Omental fat pad (tissue), 4 donors: ENCODE measurements around the gene ALKBH5. TPM values are rescaled to one million over a fixed set of nuclear protein-coding genes. Genes with fewer than 3 reads are reported as not detected.

Experiments
- ATAC-seq: fragments of 150-250 bp; one replicate; pipeline ENCODE4 v1.9.1; 2016; ENCODE audit warnings: mild to moderate bottlenecking, moderate library complexity; ENCODE audit not compliant: low FRiP score
- DNase-seq: peaks from one replicate; pipeline ENCODE4 v3.0.0-alpha.2; 2019; ENCODE audit warnings: low spot score
- total RNA-seq, 4 donors: library from RNA; depleted of rRNA; stranded (reverse); fragments of >200 nt; gene quantifications; one replicate each; pipeline ENCODE4 v1.1.0, GENCODE V29; 2016
- TF ChIP-seq, protein P1 (sequence below), 3 donors: fragments of 450-650 bp; IDR thresholded peaks; one replicate each; pipeline ENCODE4 v1.5.1; 2016 to 2017; ENCODE audit warnings: antibody characterized with exemption in 3 of 3, mild to moderate bottlenecking in 3 of 3, moderate library complexity in 2 of 3

Gene ALKBH5
- total RNA-seq, 4 donors from 2014 or later = 77.0 to 80.7 (median 80.3) TPM

DNA sequence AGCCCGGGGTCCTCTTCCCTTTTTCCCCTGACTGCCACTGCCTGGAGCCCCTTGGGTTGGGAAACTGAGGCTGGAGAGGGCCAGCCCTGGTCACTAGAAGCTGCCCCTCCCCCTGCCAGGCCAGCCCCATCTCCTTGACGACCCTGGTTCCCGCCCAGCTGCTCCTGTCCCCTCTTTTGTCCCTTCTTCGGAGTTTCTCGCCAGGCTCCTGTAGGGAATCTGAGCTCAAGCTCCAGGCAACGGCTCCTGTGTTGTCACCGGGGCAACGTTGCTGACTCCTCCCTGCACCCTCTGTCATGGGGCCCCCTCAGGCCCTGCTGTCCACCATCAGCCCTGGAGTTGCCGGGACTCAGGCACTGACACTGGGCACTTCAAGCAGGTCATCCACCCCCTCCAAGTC, 47.5 kb downstream of the ALKBH5 start:
- ATAC-seq (no peak), DNase-seq (no peak)
- TF ChIP-seq, protein P1, sequence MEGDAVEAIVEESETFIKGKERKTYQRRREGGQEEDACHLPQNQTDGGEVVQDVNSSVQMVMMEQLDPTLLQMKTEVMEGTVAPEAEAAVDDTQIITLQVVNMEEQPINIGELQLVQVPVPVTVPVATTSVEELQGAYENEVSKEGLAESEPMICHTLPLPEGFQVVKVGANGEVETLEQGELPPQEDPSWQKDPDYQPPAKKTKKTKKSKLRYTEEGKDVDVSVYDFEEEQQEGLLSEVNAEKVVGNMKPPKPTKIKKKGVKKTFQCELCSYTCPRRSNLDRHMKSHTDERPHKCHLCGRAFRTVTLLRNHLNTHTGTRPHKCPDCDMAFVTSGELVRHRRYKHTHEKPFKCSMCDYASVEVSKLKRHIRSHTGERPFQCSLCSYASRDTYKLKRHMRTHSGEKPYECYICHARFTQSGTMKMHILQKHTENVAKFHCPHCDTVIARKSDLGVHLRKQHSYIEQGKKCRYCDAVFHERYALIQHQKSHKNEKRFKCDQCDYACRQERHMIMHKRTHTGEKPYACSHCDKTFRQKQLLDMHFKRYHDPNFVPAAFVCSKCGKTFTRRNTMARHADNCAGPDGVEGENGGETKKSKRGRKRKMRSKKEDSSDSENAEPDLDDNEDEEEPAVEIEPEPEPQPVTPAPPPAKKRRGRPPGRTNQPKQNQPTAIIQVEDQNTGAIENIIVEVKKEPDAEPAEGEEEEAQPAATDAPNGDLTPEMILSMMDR (IDR thresholded peaks at IDR 0.05) = no peak

DNA sequence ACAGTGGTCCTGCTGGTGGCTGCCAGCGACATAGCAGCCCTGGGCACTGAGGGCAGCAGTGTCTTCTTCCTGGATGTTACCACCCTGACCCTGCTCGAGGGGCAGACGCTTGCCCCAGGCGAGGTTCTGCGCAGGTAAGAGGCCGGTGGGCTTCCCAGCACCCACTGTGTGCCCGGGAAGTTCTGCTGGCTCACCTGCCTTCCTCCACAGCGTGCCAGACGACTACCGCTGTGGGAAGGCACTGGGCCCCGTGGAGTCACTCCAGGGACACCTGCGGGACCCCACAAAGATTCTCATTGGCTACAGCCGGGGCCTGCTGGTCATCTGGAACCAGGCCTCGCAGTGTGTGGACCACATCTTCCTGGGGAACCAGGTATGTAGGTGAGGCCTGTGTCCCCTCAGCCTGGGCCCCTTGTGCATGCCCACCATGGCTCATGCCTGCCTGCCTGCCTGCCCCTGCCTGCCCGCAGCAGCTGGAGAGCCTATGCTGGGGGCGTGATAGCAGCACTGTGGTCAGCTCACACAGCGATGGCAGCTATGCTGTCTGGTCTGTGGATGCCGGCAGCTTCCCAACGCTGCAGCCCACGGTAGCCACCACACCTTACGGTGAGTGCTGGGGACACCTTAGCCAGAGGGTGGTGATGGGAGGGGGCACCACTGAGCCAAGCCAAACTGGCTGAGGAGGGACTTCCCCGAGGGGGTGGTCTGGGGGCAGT, 50.3 kb downstream of the ALKBH5 start:
- ATAC-seq = no peak
- DNase-seq = no peak
- TF ChIP-seq, protein P1 (IDR thresholded peaks at IDR 0.05) = no peak

DNA sequence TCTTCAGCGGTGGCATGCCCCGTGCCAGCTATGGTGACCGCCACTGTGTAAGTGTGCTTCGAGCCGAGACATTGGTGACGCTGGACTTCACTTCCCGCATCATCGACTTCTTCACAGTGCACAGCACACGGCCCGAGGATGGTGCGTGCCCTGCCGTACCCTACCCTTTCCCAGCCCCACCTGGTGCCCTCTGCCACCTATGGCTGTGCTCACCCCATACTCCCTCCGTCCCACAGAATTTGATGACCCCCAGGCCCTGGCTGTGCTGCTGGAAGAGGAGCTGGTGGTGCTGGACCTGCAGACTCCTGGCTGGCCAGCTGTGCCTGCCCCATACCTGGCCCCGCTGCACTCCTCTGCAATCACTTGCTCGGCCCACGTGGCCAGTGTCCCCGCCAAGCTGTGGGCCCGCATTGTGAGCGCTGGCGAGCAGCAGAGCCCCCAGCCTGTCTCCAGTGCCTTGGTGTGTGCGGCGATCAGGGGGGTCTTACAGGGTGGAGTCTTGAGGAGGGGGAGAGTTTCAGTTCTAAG, 51.3 kb downstream of the ALKBH5 start:
- DNase-seq (no peak), ATAC-seq (no peak)
- TF ChIP-seq, protein P1 (IDR thresholded peaks at IDR 0.05) = no peak

DNA sequence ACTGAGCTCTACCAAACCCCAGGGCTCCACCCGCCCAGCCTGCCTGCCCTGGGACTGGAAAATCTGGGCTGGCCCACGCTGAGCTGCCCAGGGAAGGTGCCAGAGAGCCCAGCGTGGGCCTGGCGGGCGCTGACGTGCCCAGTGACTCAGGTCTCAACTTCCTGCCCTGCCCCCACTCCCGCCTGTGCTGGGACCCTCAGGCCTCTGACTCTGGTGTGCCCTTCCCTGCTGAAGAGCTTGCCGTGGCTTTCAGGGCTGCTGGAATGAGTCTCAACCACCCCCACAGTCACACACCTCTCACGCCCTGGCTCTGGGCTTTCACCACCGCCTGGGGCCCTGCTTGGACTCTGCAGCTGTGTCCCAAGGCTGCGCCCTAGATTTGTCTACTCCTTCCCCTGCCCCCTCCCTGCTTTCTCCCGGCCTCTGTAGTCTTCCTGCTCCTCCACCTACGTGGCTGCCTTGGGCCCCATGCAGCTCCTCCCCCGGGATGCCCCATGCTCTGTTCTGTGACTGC, 52.2 kb downstream of the ALKBH5 start:
- TF ChIP-seq, protein P1 (IDR thresholded peaks at IDR 0.05) = no peak
- DNase-seq (no peak), ATAC-seq (no peak)

DNA sequence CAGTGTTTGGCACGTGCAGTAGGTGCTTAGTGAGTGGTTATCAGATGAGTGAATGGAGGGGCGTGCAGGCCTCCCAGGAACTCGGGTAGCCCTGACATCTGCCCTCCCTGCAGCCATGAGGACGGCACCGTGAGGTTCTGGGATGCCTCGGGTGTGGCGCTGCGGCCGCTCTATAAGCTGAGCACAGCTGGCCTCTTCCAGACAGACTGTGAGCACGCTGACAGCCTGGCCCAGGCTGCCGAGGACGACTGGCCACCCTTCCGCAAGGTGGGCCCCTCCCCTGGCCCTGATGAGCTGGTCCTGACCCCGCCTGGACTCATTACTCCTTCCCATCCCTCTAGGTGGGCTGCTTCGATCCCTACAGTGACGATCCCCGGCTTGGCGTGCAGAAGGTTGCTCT, 52.9 kb downstream of the ALKBH5 start:
- TF ChIP-seq, protein P1 (IDR thresholded peaks at IDR 0.05) = no peak
- ATAC-seq (no peak), DNase-seq (no peak)

DNA sequence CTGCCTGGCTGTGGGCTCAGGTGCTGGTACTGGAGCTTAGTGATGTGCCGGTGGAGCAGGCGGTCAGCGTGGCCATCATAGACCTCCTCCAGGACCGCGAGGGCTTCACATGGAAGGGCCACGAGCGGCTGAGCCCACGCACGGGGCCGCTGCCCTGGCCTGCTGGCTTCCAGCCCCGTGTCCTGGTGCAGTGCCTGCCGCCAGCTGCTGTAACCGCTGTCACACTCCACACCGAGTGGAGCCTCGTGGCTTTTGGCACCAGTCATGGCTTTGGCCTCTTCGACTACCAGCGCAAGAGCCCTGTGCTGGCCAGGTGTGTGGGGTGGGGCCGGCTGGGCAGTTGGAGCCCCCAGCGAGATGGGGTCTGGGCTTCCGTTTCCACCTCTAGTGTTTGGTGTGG, 53.8 kb downstream of the ALKBH5 start:
- TF ChIP-seq, protein P1 (IDR thresholded peaks at IDR 0.05) = no peak
- DNase-seq (no peak), ATAC-seq (no peak)

DNA sequence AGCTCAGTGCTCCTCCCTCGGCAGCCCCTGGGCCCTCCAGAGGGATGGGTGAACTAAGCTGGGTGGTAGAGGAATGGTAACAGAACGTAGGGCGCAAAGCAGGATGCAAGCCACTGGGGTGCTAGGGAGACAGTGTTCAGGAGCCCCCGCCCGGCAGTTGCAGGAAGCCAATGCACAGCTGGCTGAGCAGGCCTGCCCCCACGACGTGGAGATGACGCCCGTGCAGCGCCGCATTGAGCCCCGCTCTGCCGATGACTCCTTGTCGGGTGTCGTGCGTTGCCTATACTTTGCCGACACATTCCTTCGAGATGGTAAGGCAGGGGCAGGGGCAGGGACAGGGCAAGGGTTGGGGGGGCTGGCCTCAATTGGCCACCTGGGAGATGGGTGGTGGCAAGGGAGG, 54.7 kb downstream of the ALKBH5 start:
- DNase-seq (no peak), ATAC-seq (no peak)
- TF ChIP-seq, protein P1 (IDR thresholded peaks at IDR 0.05) = no peak
